Neuronal stem cell (in vitro differentiated cells): ENCODE results near the gene MUC20.

ENCODE experiments used
- DNase-seq: peaks from one replicate; pipeline ENCODE4 v3.0.0-alpha.2; 2013; ENCODE audit warnings: low spot score
- H2AFZ ChIP-seq: one replicate; pipeline ENCODE4 v1.6.1; 2013; ENCODE audit warnings: mild to moderate bottlenecking, low read length, inconsistent platforms
- H2AK5ac ChIP-seq: 2 replicates; pipeline ENCODE4 v1.6.1; 2013; ENCODE audit warnings: low read depth, mild to moderate bottlenecking, inconsistent platforms, low read length, moderate library complexity, mixed read lengths
- H2BK120ac ChIP-seq: 2 replicates; pipeline ENCODE4 v1.6.1; 2013; ENCODE audit warnings: low read depth, mild to moderate bottlenecking, inconsistent platforms, low read length, moderate library complexity, mixed read lengths
- H2BK12ac ChIP-seq: one replicate; pipeline ENCODE4 v1.6.1; 2013; ENCODE audit warnings: low read length, inconsistent platforms
- H2BK15ac ChIP-seq: 2 replicates; pipeline ENCODE4 v1.6.1; 2013; ENCODE audit warnings: mild to moderate bottlenecking, low read length, inconsistent platforms, mixed read lengths
- H2BK5ac ChIP-seq: one replicate; pipeline ENCODE4 v1.6.1; 2013; ENCODE audit warnings: inconsistent platforms, mild to moderate bottlenecking, low read length, moderate library complexity
- H3K14ac ChIP-seq: one replicate; pipeline ENCODE4 v1.6.1; 2013; ENCODE audit warnings: low read length, inconsistent platforms
- H3K18ac ChIP-seq: 2 replicates; pipeline ENCODE4 v1.6.1; 2013; ENCODE audit warnings: low read length, inconsistent platforms
- H3K23ac ChIP-seq: 2 replicates; pipeline ENCODE4 v1.6.1; 2013; ENCODE audit warnings: low read depth, mild to moderate bottlenecking, mixed read lengths, low read length, inconsistent platforms; ENCODE audit not compliant: poor library complexity
- H3K27ac ChIP-seq: replicated peaks from 3 replicates; pipeline ENCODE4 v1.5.1; 2013; ENCODE audit warnings: low read length, inconsistent platforms
- H3K27me3 ChIP-seq, 3 experiments: 2 replicates each; pipeline ENCODE4 v1.6.1; 2013; ENCODE audit warnings: low read length in 3 of 3, mild to moderate bottlenecking in 2 of 3, inconsistent platforms in 1 of 3, low read depth in 1 of 3, mixed read lengths in 1 of 3, moderate library complexity in 1 of 3; ENCODE audit not compliant: control insufficient read depth in 3 of 3, insufficient read depth in 3 of 3
- H3K36me3 ChIP-seq, 2 donors: replicated peaks in 1 of 2; 2 replicates each; pipeline ENCODE4 v1.6.1; 2013; ENCODE audit warnings: low read length in 2 of 2; ENCODE audit not compliant: control insufficient read depth in 2 of 2, insufficient read depth in 2 of 2
- H3K4ac ChIP-seq: 2 replicates; pipeline ENCODE4 v1.6.1; 2013; ENCODE audit warnings: inconsistent platforms, mild to moderate bottlenecking, low read length, moderate library complexity
- H3K4me1 ChIP-seq, 2 donors: 1 replicate in 1 of 2; 2 replicates in 1 of 2; pipeline ENCODE4 v1.6.1; 2013; ENCODE audit warnings: low read length in 2 of 2, low read depth in 1 of 2; ENCODE audit not compliant: control insufficient read depth in 2 of 2, insufficient read depth in 1 of 2
- H3K4me2 ChIP-seq: one replicate; pipeline ENCODE4 v1.6.1; 2013; ENCODE audit warnings: mild to moderate bottlenecking, low read length, inconsistent platforms; ENCODE audit not compliant: insufficient read depth, poor library complexity, severe bottlenecking
- H3K4me3 ChIP-seq, 2 donors: 2 replicates each; pipeline ENCODE4 v1.5.1; 2013; ENCODE audit warnings: low read length in 2 of 2, mild to moderate bottlenecking in 2 of 2, inconsistent platforms in 1 of 2, moderate library complexity in 1 of 2
- H3K79me1 ChIP-seq: one replicate; pipeline ENCODE4 v1.6.1; 2013; ENCODE audit warnings: low read depth, mild to moderate bottlenecking, inconsistent platforms, low read length, moderate library complexity
- H3K9ac ChIP-seq: one replicate; pipeline ENCODE4 v1.6.1; 2013; ENCODE audit warnings: mild to moderate bottlenecking, low read depth, low read length, inconsistent platforms; ENCODE audit not compliant: poor library complexity
- H3K9me3 ChIP-seq, 2 donors: replicated peaks in 1 of 2; 2 replicates each; pipeline versions ENCODE3 to v1.6.1; 2013; ENCODE audit warnings: low read length in 2 of 2, mild to moderate bottlenecking in 2 of 2, inconsistent platforms in 1 of 2, low read depth in 1 of 2, mixed read lengths in 1 of 2, moderate library complexity in 1 of 2; ENCODE audit not compliant: control insufficient read depth in 2 of 2, insufficient read depth in 1 of 2
- H4K8ac ChIP-seq: one replicate; pipeline ENCODE4 v1.6.1; 2013; ENCODE audit warnings: low read depth, mild to moderate bottlenecking, inconsistent platforms, low read length, moderate library complexity
- H4K91ac ChIP-seq: one replicate; pipeline ENCODE4 v1.6.1; 2013; ENCODE audit warnings: low read length, low read depth, mild to moderate bottlenecking, inconsistent platforms; ENCODE audit not compliant: poor library complexity
- WGBS, 2 donors: extraction: QIAGEN DNeasy Blood & Tissue Kit; methylation state at CpG; one replicate each; pipeline ENCODE4 v1.1.7; 2013; ENCODE audit warnings: missing lambda C conversion rate in 2 of 2, mixed read lengths in 1 of 2; ENCODE audit not compliant: insufficient read length in 2 of 2, insufficient replicate concordance in 1 of 2; ENCODE audit errors: extremely low coverage in 2 of 2; 5-methylcytosine and 5-hydroxymethylcytosine counted together

The MUC20 gene

GRCh38 chr3:195738274-195739044 lies 17.7 kb downstream of the MUC20 start:
- H2BK15ac ChIP-seq: no peak overlapping the region
- H3K4ac ChIP-seq: no peak overlapping the region
- H2BK5ac ChIP-seq: no peak overlapping the region
- no peak overlapping the region for H2BK12ac ChIP-seq
- H3K14ac ChIP-seq: no peak overlapping the region
- H4K91ac ChIP-seq: no peak overlapping the region
- peaks cover 0 to 1% of the 10 kb centered on the region in 2 donors for H3K4me1 ChIP-seq
- no peak overlapping the region for H2AFZ ChIP-seq
- no peak overlapping the region for H3K4me2 ChIP-seq
- H3K36me3 ChIP-seq: no peaks in the 10 kb centered on the region
- no peak overlapping the region for H3K9ac ChIP-seq
- DNase-seq: no peak
- no peak overlapping the region for H3K23ac ChIP-seq
- no peak overlapping the region for H4K8ac ChIP-seq
- H3K18ac ChIP-seq: no peak overlapping the region
- H2AK5ac ChIP-seq: no peak overlapping the region
- H3K79me1 ChIP-seq: no peaks in the 10 kb centered on the region
- H2BK120ac ChIP-seq: no peak overlapping the region
- peaks cover 0 to 26% (median 0%) of the 10 kb centered on the region in 3 experiments for H3K27me3 ChIP-seq
- no peaks in the 10 kb centered on the region for H3K9me3 ChIP-seq
- no CpG with 5 or more reads among the region's 14 CpGs for WGBS, 2 donors
- H3K27ac ChIP-seq: no peak overlapping the region
- H3K4me3 ChIP-seq: no peak overlapping the region

GRCh38 chr3:195739561-195740111 lies 18.9 kb downstream of the MUC20 start:
- no peak overlapping the region for H3K14ac ChIP-seq
- H3K9me3 ChIP-seq: no peaks in the 10 kb centered on the region
- H3K4me1 ChIP-seq: peaks cover 0 to 1% of the 10 kb centered on the region in 2 donors
- no peak overlapping the region for H2BK12ac ChIP-seq
- H2BK15ac ChIP-seq: no peak overlapping the region
- peak overlapping the region in 1 of 2 donors; percentile 7 for H3K4me3 ChIP-seq
- no peak overlapping the region for H2AFZ ChIP-seq
- no peak overlapping the region for H3K23ac ChIP-seq
- H2BK120ac ChIP-seq: no peak overlapping the region
- no peak overlapping the region for H2BK5ac ChIP-seq
- H2AK5ac ChIP-seq: no peak overlapping the region
- H3K4me2 ChIP-seq: no peak overlapping the region
- H3K18ac ChIP-seq: no peak overlapping the region
- peaks cover 0 to 26% (median 0%) of the 10 kb centered on the region in 3 experiments for H3K27me3 ChIP-seq
- no peaks in the 10 kb centered on the region for H3K36me3 ChIP-seq
- no peak overlapping the region for H3K9ac ChIP-seq
- no CpG with 5 or more reads among the region's 13 CpGs for WGBS, 2 donors
- no peak overlapping the region for H4K91ac ChIP-seq
- H3K4ac ChIP-seq: no peak overlapping the region
- no peaks in the 10 kb centered on the region for H3K79me1 ChIP-seq
- no peak overlapping the region for H4K8ac ChIP-seq
- DNase-seq: no peak
- H3K27ac ChIP-seq: no peak overlapping the region

- no CpG with 5 or more reads among the region's 4 CpGs for WGBS, 2 donors
- H3K4me1 ChIP-seq: no peaks in the 10 kb centered on the region
Observed at GRCh38 chr3:195744437-195744836, 23.7 kb downstream of the MUC20 start.

GRCh38 chr3:195746346-195746745 lies 25.6 kb downstream of the MUC20 start:
- no CpG with 5 or more reads among the region's 8 CpGs for WGBS, 2 donors

More at GRCh38 chr3:195744437-195744836, 23.7 kb downstream of the MUC20 start:
- Histone ChIP-seq H2BK5ac (no peak overlapping the region), H3K36me3 (no peaks in the 10 kb centered on the region), H2BK120ac (no peak overlapping the region), H3K27me3 (peaks cover 0 to 28% (median 0%) of the 10 kb centered on the region in 3 experiments), H3K79me1 (no peaks in the 10 kb centered on the region), H3K9ac (no peak overlapping the region), H2BK15ac (no peak overlapping the region), H3K27ac (no peak overlapping the region), H2AK5ac (no peak overlapping the region), H3K9me3 (no peaks in the 10 kb centered on the region), H4K8ac (no peak overlapping the region), H3K4me2 (no peak overlapping the region), H3K14ac (no peak overlapping the region), H4K91ac (no peak overlapping the region), H2BK12ac (no peak overlapping the region), H3K18ac (no peak overlapping the region), H3K4ac (no peak overlapping the region), H3K4me3 (no peak overlapping the region), H3K23ac (no peak overlapping the region), H2AFZ (no peak overlapping the region)
- no peak for DNase-seq

More at GRCh38 chr3:195746346-195746745, 25.6 kb downstream of the MUC20 start:
- Histone ChIP-seq H4K91ac (no peak overlapping the region), H2AK5ac (no peak overlapping the region), H3K4ac (no peak overlapping the region), H3K4me2 (no peak overlapping the region), H3K14ac (no peak overlapping the region), H3K36me3 (no peaks in the 10 kb centered on the region), H4K8ac (no peak overlapping the region), H2AFZ (no peak overlapping the region), H3K9ac (no peak overlapping the region), H2BK120ac (no peak overlapping the region), H3K4me1 (no peaks in the 10 kb centered on the region), H3K18ac (no peak overlapping the region), H2BK12ac (no peak overlapping the region), H3K27me3 (peaks cover 0 to 28% (median 0%) of the 10 kb centered on the region in 3 experiments), H3K9me3 (no peaks in the 10 kb centered on the region), H2BK5ac (no peak overlapping the region), H3K23ac (no peak overlapping the region), H3K79me1 (no peaks in the 10 kb centered on the region), H3K4me3 (no peak overlapping the region), H3K27ac (no peak overlapping the region), H2BK15ac (no peak overlapping the region)
- DNase-seq: no peak
